Measurements from ENCODE around the gene STEAP1.
"Not testable (repeated sequence)": the region's sequence is repeated elsewhere in the genome, so short reads cannot be mapped to it uniquely, and the experiment has no call there.

Gene STEAP1

DNA sequence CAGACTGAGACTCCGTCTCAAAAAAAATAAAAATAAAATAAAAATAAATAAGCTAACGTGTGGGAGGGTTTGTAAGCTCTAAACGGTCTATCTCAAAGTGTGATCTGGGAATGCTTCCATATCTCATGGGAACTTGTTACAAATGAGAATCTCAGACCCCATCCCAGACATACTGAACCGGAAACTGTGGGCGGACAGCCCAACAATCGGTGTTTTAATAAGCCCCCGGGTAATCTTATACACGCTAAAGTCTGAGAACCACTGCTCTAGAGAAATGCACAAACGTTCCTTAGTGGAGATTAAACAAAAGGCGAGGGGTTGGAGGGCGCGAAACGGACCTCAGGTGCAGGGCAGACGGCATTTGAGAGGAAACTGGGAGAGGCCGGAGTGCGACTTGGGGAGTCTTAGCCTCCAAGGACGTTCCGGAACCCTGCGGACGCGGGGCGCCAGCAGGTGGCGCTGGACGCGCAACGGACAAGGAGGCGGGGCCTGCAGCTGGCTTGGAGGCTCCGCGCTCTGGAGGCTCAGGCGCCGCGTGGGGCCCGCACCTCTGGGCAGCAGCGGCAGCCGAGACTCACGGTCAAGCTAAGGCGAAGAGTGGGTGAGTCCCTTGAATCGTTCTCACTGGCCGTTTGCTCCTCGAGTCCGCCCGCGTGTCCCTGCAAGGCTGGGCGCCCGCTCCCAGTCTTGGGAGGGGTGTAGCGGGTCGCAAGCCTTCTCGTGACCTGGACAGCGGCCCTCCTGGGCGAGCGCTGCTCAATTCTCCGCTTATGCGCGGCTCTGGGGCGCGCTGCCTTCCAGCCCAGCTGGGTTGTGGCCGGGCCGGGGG lies at the start of gene STEAP1:
TSS of gene STEAP1 (plus strand) at position 527 of the 829 bp plus-strand sequence. CDS start 5,320 bp downstream, outside the sequence.
- H3K4me1 Mint-ChIP-seq, H3K27ac Mint-ChIP-seq, H3K36me3 Mint-ChIP-seq, H3K9me3 Mint-ChIP-seq: not testable (repeated sequence)
- ATAC-seq (replicated peaks) (peak; percentile 98 to 99), DNase-seq (peak; percentile 79)
- Mint-ChIP-seq H3K27me3 (peaks cover 17 to 41% of the 10 kb centered on the region in 2 donors), H3K4me3 (peak within 1 kb of the TSS; percentile 64 to 72)

DNA sequence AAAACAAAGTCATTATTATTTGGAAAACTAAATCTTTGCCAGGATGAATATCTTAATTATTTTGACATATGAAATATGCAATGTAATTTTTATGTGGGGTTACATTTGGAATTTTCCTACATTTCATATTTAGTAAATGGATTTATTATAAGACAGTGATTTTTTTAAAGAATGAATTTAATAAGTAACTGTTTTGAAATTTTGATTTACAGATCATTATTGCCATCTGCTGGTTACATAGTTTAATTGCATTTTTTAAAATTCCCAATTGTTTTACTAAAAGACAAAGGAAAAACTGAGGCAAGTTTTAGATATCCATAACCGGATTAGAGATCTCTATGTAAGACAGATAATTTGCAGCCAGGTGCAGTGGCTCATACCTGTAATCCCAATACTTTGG lies 39.3 kb upstream of the STEAP1 start:
- not testable (repeated sequence) for H3K9me3 Mint-ChIP-seq; H3K4me3 Mint-ChIP-seq; ATAC-seq (replicated peaks); H3K36me3 Mint-ChIP-seq; H3K27ac Mint-ChIP-seq; DNase-seq
- H3K4me1 Mint-ChIP-seq: peaks cover 7 to 17% of the 10 kb centered on the region in 2 donors
- peaks cover 23 to 26% of the 10 kb centered on the region in 2 donors for H3K27me3 Mint-ChIP-seq

DNA sequence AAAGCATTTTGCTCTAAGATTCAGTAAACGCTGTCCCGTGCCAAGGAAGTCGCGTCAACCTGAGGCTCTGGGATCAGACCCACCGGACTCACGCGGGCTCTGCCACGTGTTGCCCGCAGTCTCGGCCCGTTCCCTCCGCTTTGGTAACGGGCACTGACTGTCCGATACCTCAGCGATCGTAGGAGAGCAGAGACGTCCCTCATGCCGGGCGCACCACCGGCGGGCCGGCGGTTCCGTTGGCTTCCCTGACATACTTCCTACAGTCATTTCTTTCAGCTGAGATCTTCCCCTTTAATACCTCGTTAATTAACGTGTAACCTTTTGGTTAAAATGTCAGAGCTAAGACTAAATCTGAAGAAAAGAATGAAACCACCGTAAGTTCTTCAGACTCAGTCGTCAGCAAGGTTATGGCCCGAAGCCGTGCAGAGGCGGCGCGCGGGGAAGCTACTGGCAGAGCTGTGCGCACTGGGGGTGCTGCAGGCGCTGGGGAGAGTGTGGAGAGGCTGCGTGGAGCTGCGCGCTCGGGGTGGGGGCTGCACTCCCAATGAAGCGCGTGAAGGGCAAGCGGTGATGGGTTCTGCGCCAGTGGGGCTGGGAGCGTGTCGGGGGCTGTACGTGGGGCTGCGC lies 35.6 kb upstream of the STEAP1 start:
- DNase-seq (peak; percentile 0), ATAC-seq (replicated peaks) (peak; percentile 42 to 48)
- not testable (repeated sequence) for H3K36me3 Mint-ChIP-seq, H3K9me3 Mint-ChIP-seq, H3K27ac Mint-ChIP-seq
- H3K4me1 Mint-ChIP-seq: peaks cover 7 to 19% of the 10 kb centered on the region in 2 donors
- peaks cover 28 to 39% of the 10 kb centered on the region in 2 donors for H3K27me3 Mint-ChIP-seq
- H3K4me3 Mint-ChIP-seq: peak overlapping the region; percentile 85 to 90

DNA sequence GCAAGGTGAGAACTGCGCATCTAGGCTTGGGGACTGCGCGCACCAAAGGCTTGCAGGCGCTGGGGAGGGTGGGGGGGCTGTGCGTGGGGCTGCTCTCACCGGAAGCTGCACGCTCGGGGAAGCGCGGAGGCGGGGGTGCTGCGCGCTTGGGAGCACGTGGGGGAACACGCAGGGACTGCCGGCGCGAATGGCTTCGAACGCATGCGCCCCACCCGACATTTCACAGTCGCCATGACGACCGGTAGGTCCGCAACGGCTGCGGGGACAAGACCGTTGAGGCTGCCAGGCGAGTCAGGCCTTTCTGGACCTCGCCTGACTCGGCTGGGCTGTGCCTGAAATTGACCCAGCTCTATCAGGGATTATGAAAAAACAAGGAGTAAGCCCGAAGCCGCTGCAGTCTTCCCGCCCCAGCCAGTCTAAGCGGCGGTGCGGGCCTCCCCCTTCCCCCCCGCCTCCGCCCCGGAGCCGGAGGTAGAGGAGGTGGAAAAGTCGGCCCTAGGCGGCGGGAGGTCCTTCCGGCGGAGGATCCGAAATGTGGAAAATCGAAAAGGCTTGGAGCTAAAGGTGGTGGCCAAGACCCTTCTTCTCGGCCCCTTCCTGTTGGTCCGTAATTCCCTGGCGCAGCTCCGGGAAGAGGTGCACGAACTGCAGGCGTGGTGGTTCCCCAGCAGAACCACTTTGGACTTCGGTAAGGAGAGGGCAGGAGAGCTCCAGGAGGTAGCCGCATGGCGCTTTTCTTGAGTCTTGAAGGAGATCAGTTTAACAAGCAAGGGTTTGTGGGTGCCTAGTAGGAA lies 34.9 kb upstream of the STEAP1 start:
- Mint-ChIP-seq H3K4me1 (peaks cover 7 to 19% of the 10 kb centered on the region in 2 donors), H3K27ac (no peak overlapping the region), H3K4me3 (peak overlapping the region; percentile 85 to 90), H3K36me3 (peaks cover 0 to 2% of the 10 kb centered on the region in 2 donors), H3K9me3 (no peaks in the 10 kb centered on the region), H3K27me3 (peaks cover 28 to 39% of the 10 kb centered on the region in 2 donors)
- peak; percentile 63 for ATAC-seq (replicated peaks)
- DNase-seq: peak; percentile 9

DNA sequence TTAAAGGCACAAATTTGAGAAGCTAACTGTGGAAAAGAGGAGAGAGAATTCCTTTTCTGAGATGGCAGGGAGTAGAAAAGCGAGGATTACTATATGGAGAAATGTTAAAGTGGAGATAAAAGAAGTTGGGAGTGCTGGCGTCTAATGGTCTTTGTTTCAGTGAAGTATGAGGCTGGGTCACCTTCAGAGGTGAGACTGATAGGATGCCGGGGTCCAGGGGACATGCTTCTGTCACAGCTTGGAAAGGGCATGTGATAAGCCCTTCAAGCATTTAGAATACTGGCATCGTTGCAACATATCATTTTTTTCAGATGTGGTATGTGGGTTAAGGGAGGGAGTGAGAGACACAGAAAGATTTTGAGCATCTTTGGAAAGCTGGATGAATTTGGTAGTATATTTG lies 34.1 kb upstream of the STEAP1 start:
- Mint-ChIP-seq H3K27me3 (peaks cover 28 to 39% of the 10 kb centered on the region in 2 donors), H3K4me1 (peaks cover 7 to 19% of the 10 kb centered on the region in 2 donors)
- ATAC-seq (replicated peaks); H3K36me3 Mint-ChIP-seq; DNase-seq; H3K9me3 Mint-ChIP-seq; H3K27ac Mint-ChIP-seq; H3K4me3 Mint-ChIP-seq: not testable (repeated sequence)

DNA sequence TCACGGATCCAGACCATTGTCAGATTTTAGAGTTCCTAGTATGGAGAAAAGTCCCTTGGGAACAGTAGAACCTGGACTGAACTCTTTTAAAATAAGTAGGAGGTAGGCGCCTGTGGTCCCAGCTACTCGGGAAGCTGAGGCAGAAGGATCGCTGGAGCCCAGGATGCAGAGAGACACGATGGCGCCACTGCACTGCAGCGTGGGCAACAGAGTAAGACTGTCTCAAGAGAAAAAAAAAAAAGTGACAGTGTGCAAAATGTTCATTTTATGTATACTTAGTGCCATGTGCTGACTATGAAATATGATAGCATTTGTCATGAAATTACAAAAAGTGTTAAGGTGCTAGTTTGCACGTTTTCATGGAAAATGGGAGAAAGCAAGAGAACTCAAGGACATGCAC lies 22.5 kb upstream of the STEAP1 start:
- not testable (repeated sequence) for DNase-seq; H3K27ac Mint-ChIP-seq; H3K36me3 Mint-ChIP-seq; H3K4me1 Mint-ChIP-seq; H3K4me3 Mint-ChIP-seq; ATAC-seq (replicated peaks)
- H3K9me3 Mint-ChIP-seq: peaks cover 11 to 13% of the 10 kb centered on the region in 2 donors
- H3K27me3 Mint-ChIP-seq: peaks cover 13 to 17% of the 10 kb centered on the region in 2 donors

DNA sequence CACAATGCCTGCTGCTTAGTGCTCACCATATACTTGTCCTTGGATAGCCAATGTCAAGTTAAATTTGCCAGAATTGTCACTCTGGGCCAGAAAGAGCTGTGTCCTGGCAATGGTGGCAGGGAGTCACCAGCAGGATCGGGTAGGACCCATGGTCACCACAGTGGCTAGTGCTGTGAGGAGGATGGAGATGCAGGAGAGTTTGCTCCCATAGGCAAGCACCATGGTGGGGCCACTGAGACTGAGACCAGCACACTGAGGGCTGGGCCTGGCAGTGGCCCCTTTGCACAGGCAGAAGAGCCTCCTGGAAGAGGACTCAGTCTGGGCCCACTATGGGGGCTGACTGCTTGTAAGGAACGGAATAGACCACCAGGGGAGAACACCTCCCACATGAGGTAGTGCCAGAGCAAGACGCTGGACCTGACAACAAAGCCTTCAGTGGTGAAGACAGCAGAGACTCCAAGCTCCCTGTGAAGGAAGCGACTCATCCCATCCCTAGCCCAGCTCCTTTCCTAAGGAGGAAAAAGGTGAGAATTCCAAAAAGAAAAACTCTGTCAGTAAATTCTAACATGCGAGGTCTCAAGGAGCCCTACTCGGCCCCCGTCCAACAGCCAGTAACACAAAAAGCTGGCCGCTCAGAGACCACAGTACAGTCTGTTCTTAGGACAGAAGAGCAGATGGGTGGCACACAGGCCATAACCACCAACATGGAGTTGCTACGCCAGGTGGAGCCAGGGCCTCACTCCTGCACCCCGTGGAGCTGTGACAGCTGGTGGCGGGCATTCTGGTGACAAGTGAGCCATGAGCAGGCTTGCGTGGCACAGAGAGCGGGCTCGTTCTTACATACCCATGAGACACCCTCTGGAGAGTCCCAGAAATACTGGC lies 6.9 kb upstream of the STEAP1 start:
- not testable (repeated sequence) for H3K9me3 Mint-ChIP-seq, H3K27me3 Mint-ChIP-seq, H3K27ac Mint-ChIP-seq, H3K4me1 Mint-ChIP-seq, H3K36me3 Mint-ChIP-seq, H3K4me3 Mint-ChIP-seq, DNase-seq
- ATAC-seq (replicated peaks): peak in 1 of 2 donors; percentile 16

DNA sequence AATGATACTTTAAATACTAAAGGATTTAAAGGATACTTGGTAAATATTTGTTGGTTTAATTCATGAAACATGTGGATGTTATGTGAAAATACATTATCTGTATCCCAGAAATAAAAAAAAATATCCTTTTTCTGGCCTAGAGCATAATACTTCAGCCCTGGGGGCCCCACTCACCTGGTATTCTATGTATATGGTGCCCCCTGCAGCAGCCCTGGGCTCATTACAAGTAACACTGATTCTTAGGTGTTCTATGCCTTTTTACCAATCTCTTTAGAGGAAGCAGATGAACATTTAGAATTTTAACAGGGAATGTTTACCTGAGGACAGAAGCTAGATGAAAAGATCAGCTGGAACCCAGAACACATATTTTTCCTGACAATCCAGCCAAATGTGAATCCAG lies 4.8 kb upstream of the STEAP1 start:
- H3K27me3 Mint-ChIP-seq: peaks cover 8 to 11% of the 10 kb centered on the region in 2 donors
- not testable (repeated sequence) for DNase-seq, H3K27ac Mint-ChIP-seq, H3K4me1 Mint-ChIP-seq, H3K4me3 Mint-ChIP-seq, H3K36me3 Mint-ChIP-seq, H3K9me3 Mint-ChIP-seq
- ATAC-seq (replicated peaks): peak in 1 of 2 donors; percentile 44

DNA sequence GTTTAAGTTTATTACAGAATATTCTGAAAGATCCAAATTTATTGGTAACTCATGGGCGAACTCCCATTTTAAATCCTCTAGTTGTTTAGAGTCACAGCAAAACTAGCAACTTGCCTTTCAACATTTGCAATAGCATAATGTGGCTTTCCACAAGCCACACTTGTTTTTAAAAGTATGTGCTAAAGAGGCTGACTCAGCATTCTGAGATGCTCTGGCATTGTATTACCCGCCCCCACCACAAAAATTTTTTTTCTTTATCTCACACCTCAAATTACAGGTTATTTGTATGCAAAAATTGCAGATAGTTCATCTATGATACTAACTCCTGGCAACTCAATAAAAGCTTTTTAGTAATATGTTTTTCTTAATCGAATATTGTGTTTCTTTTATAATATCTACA lies 2.4 kb upstream of the STEAP1 start:
- not testable (repeated sequence) for ATAC-seq (replicated peaks); H3K27ac Mint-ChIP-seq; H3K9me3 Mint-ChIP-seq; H3K4me3 Mint-ChIP-seq; H3K4me1 Mint-ChIP-seq; DNase-seq; H3K36me3 Mint-ChIP-seq
- H3K27me3 Mint-ChIP-seq: peaks cover 13 to 34% of the 10 kb centered on the region in 2 donors

DNA sequence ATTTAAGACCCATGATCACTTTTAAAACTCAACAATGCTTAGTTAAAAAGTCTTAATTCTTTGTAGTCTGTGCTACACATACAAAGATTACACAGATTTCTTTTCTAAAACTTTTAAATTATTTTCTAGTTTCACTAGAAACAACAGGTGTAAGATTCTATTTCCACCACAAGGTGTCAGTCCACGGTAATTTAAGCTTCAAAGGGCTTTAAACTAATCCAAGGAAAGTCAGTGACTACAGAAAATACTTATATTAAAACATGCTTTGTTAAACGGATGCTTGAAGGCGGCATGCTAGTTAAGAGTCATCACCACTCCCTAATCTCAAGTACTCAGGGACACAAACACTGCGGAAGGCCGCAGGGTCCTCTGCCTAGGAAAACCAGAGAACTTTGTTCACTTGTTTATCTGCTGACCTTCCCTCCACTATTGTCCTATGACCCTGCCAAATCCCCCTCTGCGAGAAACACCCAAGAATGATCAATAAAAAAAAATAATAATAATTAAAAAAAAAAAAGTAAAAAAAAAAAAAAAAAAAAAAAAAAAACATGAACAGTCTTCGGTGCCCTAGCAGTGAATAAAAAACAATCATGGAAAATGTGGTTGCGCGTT lies 1.5 kb upstream of the STEAP1 start:
- H3K27me3 Mint-ChIP-seq: peaks cover 17 to 41% of the 10 kb centered on the region in 2 donors
- DNase-seq; H3K4me1 Mint-ChIP-seq; ATAC-seq (replicated peaks); H3K4me3 Mint-ChIP-seq; H3K9me3 Mint-ChIP-seq; H3K27ac Mint-ChIP-seq; H3K36me3 Mint-ChIP-seq: not testable (repeated sequence)

DNA sequence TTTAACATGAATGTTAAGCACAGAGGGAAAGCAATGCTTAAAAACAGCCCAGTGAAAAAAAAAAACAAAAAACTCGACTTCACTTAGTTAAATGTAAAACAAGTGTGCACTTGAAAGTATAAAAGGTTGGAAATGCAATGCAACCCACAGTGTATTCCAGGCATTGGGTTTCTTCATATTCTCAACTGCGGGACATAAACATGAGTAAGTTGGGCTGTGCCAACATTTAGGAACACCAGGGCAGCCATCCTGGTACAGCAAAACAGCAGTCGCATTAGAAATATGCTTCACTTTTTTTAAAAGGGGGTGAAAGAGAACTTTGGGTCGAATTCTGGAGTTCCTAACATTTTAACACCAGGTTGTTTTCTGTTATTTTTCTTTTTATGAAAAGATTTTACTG lies 937 bp downstream of the STEAP1 start:
- no peak overlapping the region for H3K27ac Mint-ChIP-seq
- no peak for ATAC-seq (replicated peaks)
- H3K27me3 Mint-ChIP-seq: peaks cover 17 to 41% of the 10 kb centered on the region in 2 donors
- H3K4me1 Mint-ChIP-seq: peaks cover 0 to 9% of the 10 kb centered on the region in 2 donors
- no peaks in the 10 kb centered on the region for H3K9me3 Mint-ChIP-seq
- no peak overlapping the region for H3K4me3 Mint-ChIP-seq
- no peaks in the 10 kb centered on the region for H3K36me3 Mint-ChIP-seq
- DNase-seq: no peak

DNA sequence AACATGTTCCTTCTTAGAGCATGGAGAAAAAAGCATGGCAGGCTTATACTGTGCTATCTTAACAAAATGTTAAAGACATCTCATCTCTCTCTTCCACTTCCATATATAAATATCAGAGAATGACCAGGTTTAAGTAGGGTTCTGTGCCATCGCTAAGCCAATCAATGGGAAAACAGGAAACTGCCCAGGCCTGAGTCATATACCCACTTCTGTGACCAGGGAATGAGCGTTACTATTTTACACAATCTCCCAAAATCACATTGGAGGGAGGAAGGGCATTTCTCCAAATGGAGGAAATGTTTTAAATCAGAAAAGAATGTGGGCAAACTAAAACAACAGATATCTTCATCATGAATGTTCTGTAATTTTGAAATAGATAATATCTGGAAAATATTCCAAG lies 3.1 kb downstream of the STEAP1 start:
- not testable (repeated sequence) for DNase-seq; H3K36me3 Mint-ChIP-seq; H3K9me3 Mint-ChIP-seq; H3K27ac Mint-ChIP-seq; ATAC-seq (replicated peaks); H3K4me1 Mint-ChIP-seq; H3K4me3 Mint-ChIP-seq
- H3K27me3 Mint-ChIP-seq: peaks cover 17 to 36% of the 10 kb centered on the region in 2 donors

DNA sequence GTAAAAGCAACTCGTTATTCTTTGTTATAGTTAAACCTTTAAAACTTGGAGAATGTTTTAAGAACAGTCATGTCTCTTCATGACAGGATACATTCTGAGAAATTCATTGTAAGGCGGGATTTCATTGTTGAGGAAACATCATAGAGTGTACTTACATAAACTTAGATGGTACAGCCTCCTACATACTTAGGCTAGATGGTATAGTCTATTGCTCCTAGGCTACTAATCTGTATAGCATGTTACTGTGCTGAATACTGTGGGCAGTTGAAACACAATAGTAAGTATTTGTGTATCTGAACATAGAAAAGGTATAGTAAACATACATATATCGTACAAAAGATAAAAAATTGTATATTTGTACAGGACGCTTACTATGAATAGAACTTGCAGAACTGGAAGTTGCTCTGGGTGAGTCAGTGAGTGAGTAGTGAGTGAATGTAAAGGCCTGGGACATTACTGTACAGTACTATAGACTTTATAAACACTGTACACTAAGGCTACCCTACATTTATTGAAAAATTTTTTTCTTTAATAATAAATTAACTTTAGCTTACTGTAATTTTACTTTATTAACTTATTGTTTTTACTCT lies 3.6 kb downstream of the STEAP1 start:
- H3K36me3 Mint-ChIP-seq; ATAC-seq (replicated peaks); DNase-seq; H3K4me1 Mint-ChIP-seq; H3K4me3 Mint-ChIP-seq; H3K9me3 Mint-ChIP-seq; H3K27ac Mint-ChIP-seq: not testable (repeated sequence)
- peaks cover 17 to 36% of the 10 kb centered on the region in 2 donors for H3K27me3 Mint-ChIP-seq
